GM10847 (cell line): ENCODE data around the gene ST8SIA4.

Experiments
- POLR2A ChIP-seq: IDR thresholded peaks from 2 replicates; pipeline ENCODE4 v1.6.1; 2011; ENCODE audit not compliant: insufficient read length; ENCODE audit errors: extremely low read depth

Gene ST8SIA4

GRCh38 chr5:100890461-100891008, 12.5 kb downstream of the ST8SIA4 start:
- no peak for TF ChIP-seq POLR2A

- TF ChIP-seq POLR2A = no peak
These were observed 13.2 kb downstream of the ST8SIA4 start for GRCh38 chr5:100889896-100890295.

- no peak for TF ChIP-seq POLR2A
These were observed 13.8 kb downstream of the ST8SIA4 start for GRCh38 chr5:100889165-100889743.

GRCh38 chr5:100877274-100877673, 25.8 kb downstream of the ST8SIA4 start:
- no peak for TF ChIP-seq POLR2A

GRCh38 chr5:100872408-100873190, 30.5 kb downstream of the ST8SIA4 start:
- TF ChIP-seq POLR2A = no peak

- TF ChIP-seq POLR2A = no peak
These were observed 36.0 kb downstream of the ST8SIA4 start for GRCh38 chr5:100867039-100867562.

- no peak for TF ChIP-seq POLR2A
These were observed 38.2 kb downstream of the ST8SIA4 start for GRCh38 chr5:100864931-100865330.

GRCh38 chr5:100863739-100864138, 39.3 kb downstream of the ST8SIA4 start:
- no peak for TF ChIP-seq POLR2A

- TF ChIP-seq POLR2A = no peak
These were observed 41.9 kb downstream of the ST8SIA4 start for GRCh38 chr5:100861148-100861547.

GRCh38 chr5:100860407-100860806, 42.7 kb downstream of the ST8SIA4 start:
- no peak for TF ChIP-seq POLR2A

- no peak for TF ChIP-seq POLR2A
These were observed 44.0 kb downstream of the ST8SIA4 start for GRCh38 chr5:100858987-100859545.

GRCh38 chr5:100856462-100856861, 46.6 kb downstream of the ST8SIA4 start:
- no peak for TF ChIP-seq POLR2A

- TF ChIP-seq POLR2A = no peak
These were observed 47.1 kb downstream of the ST8SIA4 start for GRCh38 chr5:100855937-100856430.

- no peak for TF ChIP-seq POLR2A
These were observed 47.8 kb downstream of the ST8SIA4 start for GRCh38 chr5:100855295-100855694.

- no peak for TF ChIP-seq POLR2A
These were observed 48.5 kb downstream of the ST8SIA4 start for GRCh38 chr5:100854591-100854990.

GRCh38 chr5:100853582-100853981, 49.5 kb downstream of the ST8SIA4 start:
- no peak for TF ChIP-seq POLR2A
